ENCODE measurements around the gene TEAD4.

The TEAD4 gene

GRCh38 chr12:2960996-2961616, 1.9 kb downstream of the TEAD4 start:
- no peak for DNase-seq (ENCODE audit: low spot score)

DNA sequence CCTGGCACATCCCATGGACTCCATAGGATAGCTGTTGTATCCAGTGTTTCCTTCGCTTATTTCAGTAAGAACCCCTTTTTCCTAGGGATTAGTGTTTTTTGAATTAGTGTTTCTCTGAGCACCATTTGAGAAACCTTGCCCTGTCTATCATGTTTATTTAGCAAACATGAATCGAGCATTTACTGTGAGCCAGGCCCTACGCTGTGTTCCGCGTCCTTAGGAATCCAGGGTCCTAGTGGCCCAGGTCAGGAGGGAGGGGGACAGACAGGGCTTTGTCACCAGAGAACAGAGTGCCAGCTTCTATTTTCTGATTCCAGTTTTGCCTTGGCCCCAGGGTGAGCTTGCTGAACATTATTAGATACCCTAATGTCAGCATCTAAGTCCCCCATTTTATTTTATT, 2.5 kb downstream of the TEAD4 start:
- DNase-seq (ENCODE audit: low spot score): no peak

- DNase-seq (ENCODE audit: low spot score): no peak
Observed at GRCh38 chr12:2963154-2963759, 4.1 kb downstream of the TEAD4 start.

GRCh38 chr12:2963760-2964292, 4.6 kb downstream of the TEAD4 start:
- no peak for DNase-seq (ENCODE audit: low spot score)

DNA sequence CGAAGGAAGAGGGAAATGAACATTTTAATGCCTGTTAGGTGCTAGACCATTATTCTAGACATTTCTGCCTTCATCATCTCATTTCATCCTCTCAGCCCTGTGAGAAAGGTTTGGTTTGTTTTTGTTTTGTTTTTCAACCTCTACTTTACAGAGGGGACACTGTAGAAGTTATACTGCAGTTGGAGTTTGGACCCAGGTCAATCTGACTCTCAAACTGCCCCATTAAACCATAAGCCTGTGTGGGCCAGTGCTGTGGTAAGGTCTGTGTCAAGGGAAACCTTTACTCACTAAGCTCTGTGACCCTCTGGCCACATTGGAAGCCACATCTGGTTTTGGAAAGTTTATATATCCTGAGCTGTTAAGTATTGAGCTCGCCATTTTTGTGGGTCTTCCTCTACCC, 8.5 kb downstream of the TEAD4 start:
- no peak for DNase-seq (ENCODE audit: low spot score)

DNA sequence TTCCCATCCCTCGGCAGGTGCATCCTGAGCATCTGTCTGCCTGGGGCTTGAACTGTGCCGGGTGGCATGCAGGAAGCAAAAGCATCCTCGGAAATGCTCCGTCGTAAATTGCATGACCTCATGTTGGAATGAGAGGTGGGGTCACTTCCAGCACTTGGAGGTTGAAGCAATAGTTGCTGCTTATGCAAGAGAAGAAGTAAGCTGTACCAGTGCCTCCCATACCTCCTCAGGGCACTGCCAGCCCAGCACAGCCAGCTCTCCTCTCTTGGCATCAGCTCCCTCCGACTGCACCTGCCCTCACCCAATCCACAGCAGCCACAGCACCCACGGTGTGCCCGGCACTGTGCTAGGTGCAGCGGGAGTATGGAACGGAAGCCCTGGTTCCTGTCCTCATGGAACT, 11.5 kb downstream of the TEAD4 start:
- DNase-seq (ENCODE audit: low spot score): no peak

DNA sequence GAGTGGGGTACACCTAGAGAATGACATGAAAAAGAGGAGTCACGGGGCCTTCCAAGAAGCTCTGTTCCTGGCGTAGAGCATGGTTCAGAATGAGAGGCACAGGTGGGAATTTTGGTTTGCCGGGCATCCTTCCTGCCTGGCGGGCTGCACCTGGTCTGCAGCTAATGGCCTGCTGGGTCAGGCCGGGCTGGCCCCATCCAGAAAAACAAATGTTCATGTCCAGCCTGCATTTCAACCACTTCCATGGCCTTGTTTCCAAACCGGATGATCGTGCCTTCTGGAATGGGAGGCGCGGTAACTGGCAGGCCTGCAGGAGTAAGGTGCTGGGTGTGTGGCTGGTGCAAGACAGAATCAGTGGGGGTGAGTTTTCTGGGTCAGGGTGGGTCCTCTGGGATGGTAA, 14.4 kb downstream of the TEAD4 start:
- DNase-seq (ENCODE audit: low spot score): no peak

DNA sequence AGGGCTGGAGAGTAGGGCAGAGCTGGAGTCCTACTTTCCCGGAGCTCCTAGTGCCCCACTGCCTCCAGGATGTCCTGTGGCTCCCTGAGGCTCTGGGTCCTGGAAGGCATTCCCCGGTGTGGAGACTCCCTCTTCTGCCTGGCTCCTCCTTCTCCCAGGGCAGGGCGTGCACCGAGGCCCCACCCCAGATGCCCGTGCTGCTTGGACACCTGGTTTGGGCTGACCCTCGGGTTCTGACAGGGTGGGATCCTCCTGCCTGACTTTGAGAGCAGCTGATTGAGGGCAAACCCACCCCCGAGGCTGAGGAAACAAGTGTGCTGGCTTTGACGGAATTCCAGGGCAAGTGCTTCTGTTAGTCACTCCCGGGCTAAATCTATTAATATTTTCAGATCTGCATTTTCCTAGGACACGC, 15.4 kb downstream of the TEAD4 start:
- DNase-seq (ENCODE audit: low spot score): no peak

- DNase-seq (ENCODE audit: low spot score): no peak
Observed at GRCh38 chr12:2976581-2976996, 17.4 kb downstream of the TEAD4 start.

DNA sequence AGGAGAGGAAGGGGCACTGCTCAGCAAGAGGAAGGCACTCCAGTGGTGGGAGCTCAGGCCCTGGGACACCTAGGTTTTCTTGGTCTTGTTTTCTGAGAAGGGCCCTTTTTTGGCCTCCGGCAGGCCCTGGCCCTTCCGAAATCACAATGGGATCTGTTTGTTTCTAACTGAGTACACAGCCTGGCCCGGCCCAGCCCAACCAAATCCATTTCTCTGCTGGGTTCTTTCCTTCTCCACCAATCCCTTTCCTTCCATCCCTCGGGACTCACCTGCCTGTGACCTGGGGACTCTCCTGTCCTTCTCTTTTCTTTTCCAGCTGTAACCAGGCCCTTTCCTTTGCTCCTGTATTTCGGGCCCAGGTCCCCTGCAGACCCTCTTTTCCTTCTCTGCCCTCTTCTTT, 18.6 kb downstream of the TEAD4 start:
- DNase-seq (ENCODE audit: low spot score): no peak

GRCh38 chr12:2979806-2980205, 20.6 kb downstream of the TEAD4 start:
- no peak for DNase-seq (ENCODE audit: low spot score)

DNA sequence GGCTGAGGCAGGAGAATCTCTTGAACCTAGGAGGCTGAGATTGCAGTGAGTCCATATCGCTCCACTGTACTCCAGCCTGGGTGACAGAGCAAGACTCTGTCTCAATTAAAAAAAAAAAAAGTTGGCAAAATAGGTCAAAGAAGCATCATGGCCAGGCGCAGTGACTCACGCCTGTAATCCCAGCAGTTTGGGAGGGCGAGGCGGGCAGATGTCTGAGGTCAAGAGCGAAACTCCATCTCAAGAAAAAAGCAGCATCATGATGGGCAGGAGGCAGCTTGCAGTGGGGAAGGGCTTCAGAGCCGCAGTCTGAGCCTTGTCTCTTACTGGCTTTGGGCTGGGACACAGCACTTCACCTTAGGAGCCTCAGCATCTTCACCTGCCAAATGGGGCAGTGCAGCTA, 21.4 kb downstream of the TEAD4 start:
- DNase-seq (ENCODE audit: low spot score): no peak

GRCh38 chr12:2982361-2982760, 23.2 kb downstream of the TEAD4 start:
- peak; percentile 37 for DNase-seq (ENCODE audit: low spot score)

DNA sequence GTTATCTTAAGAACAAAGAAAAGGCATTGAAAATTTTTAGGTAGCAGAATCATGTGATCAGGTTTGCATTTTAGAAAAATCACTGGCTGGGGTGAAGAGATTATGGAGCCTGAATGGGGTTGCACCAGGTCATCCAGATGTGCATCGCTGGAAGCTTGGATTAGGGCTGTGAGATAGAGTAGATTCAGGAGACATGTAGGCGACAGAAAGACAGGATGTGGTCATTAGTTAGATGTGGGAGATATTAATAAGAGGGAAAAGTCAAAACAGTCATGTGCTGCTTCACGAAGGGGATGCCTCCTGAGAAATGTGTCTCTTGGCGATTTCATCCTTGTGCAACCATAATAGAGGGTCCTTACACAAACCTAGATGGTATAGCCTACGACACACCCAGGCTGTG, 25.1 kb downstream of the TEAD4 start:
- DNase-seq (ENCODE audit: low spot score): no peak

DNA sequence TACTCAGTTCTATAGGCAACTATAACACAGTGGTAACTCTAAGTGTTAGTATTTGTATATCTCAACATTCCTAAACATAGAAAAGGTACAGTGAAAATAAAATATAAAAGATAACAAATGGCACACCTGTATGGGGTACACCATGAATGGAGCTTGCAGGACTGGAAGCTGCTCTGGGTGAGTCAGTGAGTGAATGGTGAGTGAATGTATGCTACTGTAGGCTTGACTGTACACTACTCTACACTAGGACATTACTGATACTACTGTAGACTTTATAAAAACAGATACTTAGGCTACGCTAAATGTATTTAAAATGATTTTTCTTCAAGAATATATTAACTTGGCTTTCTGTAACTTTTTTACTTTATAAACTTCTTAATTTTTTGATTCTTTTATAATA, 25.5 kb downstream of the TEAD4 start:
- no peak for DNase-seq (ENCODE audit: low spot score)

GRCh38 chr12:2986876-2987275, 27.7 kb downstream of the TEAD4 start:
- no peak for DNase-seq (ENCODE audit: low spot score)

- DNase-seq (ENCODE audit: low spot score): no peak
Observed at GRCh38 chr12:2988494-2988893, 29.3 kb downstream of the TEAD4 start.

- no peak for DNase-seq (ENCODE audit: low spot score)
Observed at GRCh38 chr12:2992724-2993123, 33.5 kb downstream of the TEAD4 start.

DNA sequence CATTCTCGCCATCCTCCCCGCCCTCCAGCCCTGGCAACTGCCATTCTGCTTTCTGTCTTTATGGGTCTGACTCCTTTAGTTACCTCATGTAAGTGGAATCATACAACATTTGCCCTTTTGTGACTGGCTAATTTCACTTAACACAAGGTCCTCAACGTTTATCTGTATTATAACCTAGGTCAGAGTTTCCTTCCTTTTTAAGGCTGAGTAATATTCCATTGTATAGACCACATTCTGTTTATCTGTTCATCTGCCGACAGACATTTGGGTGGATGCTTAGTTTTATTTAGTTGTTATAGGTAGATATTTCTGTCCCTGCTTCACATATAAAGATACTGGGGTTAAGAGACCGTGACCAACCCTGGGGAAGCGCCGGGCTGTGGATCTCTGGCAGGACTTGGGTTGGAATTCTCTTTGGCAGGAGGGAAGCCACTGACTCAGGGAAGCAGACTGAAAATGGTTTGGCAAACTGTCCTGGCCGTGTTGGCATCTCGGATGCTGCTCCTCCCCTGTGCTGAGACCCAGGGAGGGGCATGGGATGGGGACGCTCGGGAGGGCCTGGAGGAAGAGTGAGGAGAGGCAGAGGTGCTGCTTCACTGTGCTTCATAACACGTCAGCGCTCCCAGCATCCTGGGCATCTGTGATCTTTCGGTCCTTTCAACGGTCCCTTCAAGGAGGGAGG, 38.9 kb downstream of the TEAD4 start:
- no peak for DNase-seq (ENCODE audit: low spot score)

DNA sequence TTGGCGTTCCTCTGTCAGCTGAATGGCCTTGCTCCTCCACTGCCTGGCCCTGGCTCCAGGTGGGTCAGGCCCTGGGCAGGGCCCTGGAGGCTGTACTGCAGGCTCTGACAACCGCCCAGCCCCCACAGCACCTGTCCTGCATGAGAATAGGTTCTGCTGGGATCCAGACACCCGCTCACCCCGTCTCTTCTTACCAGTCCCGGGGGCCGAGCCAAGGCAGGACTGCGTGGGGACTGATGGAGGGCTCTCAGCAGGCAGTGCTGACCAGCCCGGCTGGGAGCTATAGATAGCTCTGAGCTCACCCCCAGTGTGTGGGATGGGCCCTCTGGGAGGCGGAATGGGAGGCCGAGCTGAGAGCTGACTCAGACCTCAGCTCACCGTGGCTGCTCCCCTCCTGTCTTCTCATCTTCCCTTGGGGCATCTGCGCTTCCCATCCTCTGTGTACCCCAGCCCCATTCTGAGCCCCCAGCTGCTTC, 39.6 kb downstream of the TEAD4 start:
- DNase-seq (ENCODE audit: low spot score): no peak

DNA sequence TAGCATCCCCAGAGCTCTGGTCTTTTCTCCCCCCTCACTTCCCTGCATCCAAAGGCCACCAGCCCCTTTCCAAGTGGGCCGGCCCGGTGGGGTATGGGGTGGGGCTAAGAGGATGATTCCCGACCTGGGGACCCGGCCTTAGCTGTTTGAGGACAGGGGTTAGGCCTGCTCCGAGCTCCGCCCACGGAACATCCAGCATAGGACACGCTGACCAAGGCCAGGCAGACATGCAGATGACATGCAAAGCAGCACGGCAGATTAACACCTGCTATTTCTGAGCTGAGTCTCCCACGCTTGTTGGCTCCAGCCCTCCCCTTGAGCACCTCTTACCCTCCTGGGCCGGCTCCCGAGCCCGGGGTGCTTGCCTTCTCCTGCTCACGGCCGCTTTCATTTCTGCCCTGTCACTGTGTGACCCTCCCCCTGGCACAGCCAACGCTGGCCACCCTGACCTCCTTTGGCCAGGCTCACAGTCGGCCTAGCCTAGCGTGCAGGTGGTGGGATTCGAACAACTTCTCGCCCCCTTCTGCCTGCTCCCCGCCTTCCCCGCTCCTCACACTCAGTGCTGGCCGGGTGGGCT, 40.2 kb downstream of the TEAD4 start:
- DNase-seq (ENCODE audit: low spot score): no peak

GRCh38 chr12:3000548-3001275, 41.5 kb downstream of the TEAD4 start:
- DNase-seq (ENCODE audit: low spot score): no peak
